NCI-H524 (cell line): ENCODE results near the gene CHRNB2.

Experiments
- DNase-seq, 2 experiments: peaks; one replicate each; lab custom pipeline; 2025; lab: John Stamatoyannopoulos, UW

Gene CHRNB2

GRCh38 chr1:154553056-154554030, 14.2 kb upstream of the CHRNB2 start:
- DNase-seq, result no peak

GRCh38 chr1:154556422-154556821, 11.2 kb upstream of the CHRNB2 start:
- no peak for DNase-seq

GRCh38 chr1:154557248-154557938, 10.2 kb upstream of the CHRNB2 start:
- no peak for DNase-seq

GRCh38 chr1:154557939-154558719, 9.4 kb upstream of the CHRNB2 start, which contains the start of gene UBE2Q1:
UBE2Q1 (minus strand) TSS chr1:154558662; CDS start chr1:154558553, 109 bp downstream.
- peak in 1 of 2 experiments; percentile 41 for DNase-seq

- DNase-seq, result peak; percentile 93 to 98
Observed at GRCh38 chr1:154558720-154559465, 8.7 kb upstream of the CHRNB2 start.

- DNase-seq, result peak; percentile 91 to 92
Observed at GRCh38 chr1:154559466-154560044, 8.0 kb upstream of the CHRNB2 start.

GRCh38 chr1:154565876-154566275, 1.7 kb upstream of the CHRNB2 start:
- DNase-seq, result no peak

- no peak for DNase-seq
Observed at GRCh38 chr1:154568157-154568815, 708 bp downstream of the CHRNB2 start.

- DNase-seq, result no peak
Observed at GRCh38 chr1:154571244-154571963, 3.8 kb downstream of the CHRNB2 start.

GRCh38 chr1:154571964-154572288, 4.3 kb downstream of the CHRNB2 start:
- DNase-seq, result no peak

- no peak for DNase-seq
Observed at GRCh38 chr1:154572468-154573167, 5.0 kb downstream of the CHRNB2 start.

GRCh38 chr1:154573168-154573510, 5.6 kb downstream of the CHRNB2 start:
- no peak for DNase-seq

GRCh38 chr1:154574716-154575115, 7.1 kb downstream of the CHRNB2 start:
- DNase-seq, result no peak

- DNase-seq, result no peak
Observed at GRCh38 chr1:154575147-154575927, 7.8 kb downstream of the CHRNB2 start.

GRCh38 chr1:154575951-154576566, 8.5 kb downstream of the CHRNB2 start:
- no peak for DNase-seq

GRCh38 chr1:154577346-154578057, 9.9 kb downstream of the CHRNB2 start:
- no peak for DNase-seq

GRCh38 chr1:154578058-154578418, 10.5 kb downstream of the CHRNB2 start:
- DNase-seq, result no peak

- DNase-seq, result no peak
Observed at GRCh38 chr1:154579374-154579773, 11.8 kb downstream of the CHRNB2 start.
